ENCODE data around the gene SCD5.

SCD5 gene

DNA sequence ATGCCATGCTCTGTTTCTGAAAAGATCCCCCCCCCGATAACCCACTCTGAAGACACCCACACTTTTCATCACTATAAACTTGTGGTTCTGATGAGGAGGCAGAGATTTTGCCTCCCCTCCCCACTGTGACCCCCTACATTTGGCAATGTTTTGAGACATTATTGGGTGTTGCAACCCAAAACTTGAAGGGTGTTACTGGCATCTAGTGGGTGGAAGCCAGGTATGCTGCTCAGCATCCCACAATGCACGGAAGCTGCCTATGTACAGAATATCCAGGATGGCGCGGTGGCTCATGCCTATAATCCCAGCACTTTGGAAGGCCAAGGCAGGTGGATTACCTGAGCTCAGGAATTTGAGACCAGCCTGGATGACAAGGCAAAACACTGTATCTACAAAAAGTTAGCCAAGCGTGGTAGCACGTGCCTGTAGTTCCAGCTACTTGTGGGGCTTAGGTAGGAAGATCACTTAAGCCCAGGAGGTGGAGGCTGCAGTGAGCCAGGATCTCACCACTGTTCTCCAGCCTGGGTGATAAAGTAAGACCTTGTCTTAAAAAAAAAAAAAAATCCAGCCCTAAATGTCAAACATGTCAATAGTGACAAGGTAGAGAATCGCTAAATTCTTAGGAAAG lies 87.3 kb downstream of the SCD5 start:
- DNase-seq (ENCODE audit: insufficient read length) = no peak

DNA sequence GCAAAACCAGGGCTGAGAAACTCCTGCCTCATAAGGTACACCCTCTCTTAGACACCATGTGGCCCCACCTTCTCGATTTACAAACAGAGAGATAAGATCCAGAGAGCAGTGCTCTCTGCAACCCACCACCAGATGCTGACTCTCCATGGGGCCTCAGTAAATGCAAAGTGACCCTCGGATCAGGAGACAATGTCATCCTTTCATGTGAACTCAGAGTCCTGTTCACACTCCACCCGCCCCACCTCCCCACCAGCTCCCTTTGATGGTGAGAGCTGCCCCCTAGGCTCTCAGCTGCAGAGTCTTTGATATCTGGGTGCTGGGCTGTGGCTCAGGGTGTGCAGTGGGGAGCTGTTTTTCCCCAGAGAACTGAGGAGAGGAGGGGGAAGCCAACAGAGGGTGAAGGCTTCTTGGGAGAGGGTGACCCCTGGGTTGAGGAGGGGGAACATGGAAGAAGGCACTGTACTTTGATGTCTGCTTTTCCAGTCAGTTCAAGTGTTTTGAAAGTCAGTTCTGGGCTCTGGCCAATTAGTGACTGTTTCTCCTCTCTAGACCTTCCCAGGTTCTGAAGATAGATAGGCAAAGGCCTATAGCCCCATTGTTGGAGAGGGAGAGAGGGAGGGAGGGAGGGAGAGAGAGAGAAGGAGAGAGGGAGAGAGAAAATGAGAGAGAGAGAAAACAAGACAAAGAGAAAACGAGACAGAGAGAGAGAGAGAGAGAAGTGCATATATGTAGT lies 88.2 kb downstream of the SCD5 start:
- FAIRE-seq (no peak), DNase-seq (ENCODE audit: insufficient read length) (no peak)
- TF ChIP-seq POLR2AphosphoS5 (IDR thresholded peaks at IDR 0.05; ENCODE audit: low read depth, low read length) = no peak

More for the DNA sequence above, 87.3 kb downstream of the SCD5 start:
- no peak for TF ChIP-seq TAF1 (IDR thresholded peaks at IDR 0.05; ENCODE audit: borderline replicate concordance, low read depth, low read length)
- TF ChIP-seq POLR2A (IDR thresholded peaks at IDR 0.05; ENCODE audit: low read depth, low read length) = no peak
- TF ChIP-seq POLR2AphosphoS5 (IDR thresholded peaks at IDR 0.05; ENCODE audit: low read depth, low read length) = no peak
- no peak for FAIRE-seq

DNA sequence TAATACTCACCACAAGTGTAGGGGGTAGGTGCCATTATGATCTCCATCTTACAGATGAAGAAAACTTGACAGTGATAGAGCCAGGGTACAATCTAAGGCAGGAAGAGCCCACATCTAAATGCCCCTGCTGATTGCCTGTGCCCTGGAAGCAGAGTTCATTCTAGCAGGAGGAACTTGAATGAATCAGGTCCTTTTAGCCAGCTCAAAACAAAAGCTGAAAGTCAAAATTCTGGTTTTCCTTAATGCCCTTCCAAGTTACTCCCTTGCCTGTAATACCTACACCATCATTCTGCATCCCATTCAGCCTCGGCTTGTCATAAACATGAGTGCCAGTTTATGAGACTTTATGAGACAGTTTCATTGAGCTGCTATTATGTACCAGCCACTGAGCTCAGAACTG lies 89.6 kb downstream of the SCD5 start:
- DNase-seq (ENCODE audit: insufficient read length) (no peak), FAIRE-seq (no peak)
- TF ChIP-seq POLR2AphosphoS5 (IDR thresholded peaks at IDR 0.05; ENCODE audit: low read depth, low read length) (no peak), POLR2A (IDR thresholded peaks at IDR 0.05; ENCODE audit: low read depth, low read length) (no peak), TAF1 (IDR thresholded peaks at IDR 0.05; ENCODE audit: borderline replicate concordance, low read depth, low read length) (no peak)

DNA sequence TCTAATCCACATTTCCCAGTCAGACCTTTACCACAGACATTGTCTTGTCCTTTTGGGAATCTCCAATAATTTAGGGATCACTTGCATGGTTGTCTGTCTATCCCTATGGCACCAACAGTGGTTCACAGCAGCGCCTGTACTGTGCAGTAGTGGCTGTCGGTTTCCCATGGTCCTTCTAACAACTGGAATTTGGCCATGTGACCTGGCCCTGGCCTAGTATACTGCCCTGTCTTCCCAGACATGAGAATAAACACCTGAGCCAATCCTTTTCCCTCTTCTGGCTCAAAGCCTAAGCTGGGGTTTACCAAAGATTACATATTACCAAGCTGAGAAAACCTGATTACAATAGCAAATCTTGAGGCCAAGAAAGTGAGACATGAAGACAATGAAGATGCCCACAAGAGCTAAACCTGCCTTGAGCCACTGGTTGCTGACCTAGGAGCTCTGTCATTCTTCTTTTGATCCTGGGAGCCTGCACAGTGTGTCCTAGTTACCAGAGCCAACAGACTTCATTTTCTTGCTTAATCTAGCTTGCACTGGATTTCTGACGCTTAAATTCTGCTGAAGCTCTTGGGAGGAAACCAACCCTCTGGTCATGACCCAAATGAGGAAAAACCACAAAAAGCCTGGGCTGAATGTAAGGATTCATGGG lies 92.1 kb downstream of the SCD5 start:
- no peak for TF ChIP-seq POLR2AphosphoS5 (IDR thresholded peaks at IDR 0.05; ENCODE audit: low read depth, low read length)
- no peak for TF ChIP-seq POLR2A (IDR thresholded peaks at IDR 0.05; ENCODE audit: low read depth, low read length)
- no peak for TF ChIP-seq TAF1 (IDR thresholded peaks at IDR 0.05; ENCODE audit: borderline replicate concordance, low read depth, low read length)
- no peak for FAIRE-seq
- no peak for DNase-seq (ENCODE audit: insufficient read length)

DNA sequence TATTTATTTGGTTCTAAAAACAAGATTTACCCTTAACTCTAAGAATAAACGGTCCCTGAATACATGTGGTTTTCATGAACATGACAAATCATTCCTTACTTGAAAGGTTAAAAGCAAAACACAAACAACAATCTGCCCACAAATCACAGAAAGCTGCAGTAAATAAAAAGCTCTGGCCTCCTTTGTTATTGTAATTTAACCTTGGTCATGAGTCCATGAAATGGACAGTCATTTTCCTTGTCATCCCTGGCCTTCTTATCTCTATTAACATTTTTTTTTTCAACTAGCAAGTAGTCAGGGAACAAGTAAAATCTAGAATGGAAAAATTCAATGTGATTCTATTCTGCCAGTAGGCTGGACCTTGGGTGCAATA lies 92.7 kb downstream of the SCD5 start:
- TF ChIP-seq POLR2AphosphoS5 (IDR thresholded peaks at IDR 0.05; ENCODE audit: low read depth, low read length) = no peak
- no peak for TF ChIP-seq TAF1 (IDR thresholded peaks at IDR 0.05; ENCODE audit: borderline replicate concordance, low read depth, low read length)
- no peak for TF ChIP-seq POLR2A (IDR thresholded peaks at IDR 0.05; ENCODE audit: low read depth, low read length)
- FAIRE-seq = no peak
- DNase-seq (ENCODE audit: insufficient read length) = no peak

DNA sequence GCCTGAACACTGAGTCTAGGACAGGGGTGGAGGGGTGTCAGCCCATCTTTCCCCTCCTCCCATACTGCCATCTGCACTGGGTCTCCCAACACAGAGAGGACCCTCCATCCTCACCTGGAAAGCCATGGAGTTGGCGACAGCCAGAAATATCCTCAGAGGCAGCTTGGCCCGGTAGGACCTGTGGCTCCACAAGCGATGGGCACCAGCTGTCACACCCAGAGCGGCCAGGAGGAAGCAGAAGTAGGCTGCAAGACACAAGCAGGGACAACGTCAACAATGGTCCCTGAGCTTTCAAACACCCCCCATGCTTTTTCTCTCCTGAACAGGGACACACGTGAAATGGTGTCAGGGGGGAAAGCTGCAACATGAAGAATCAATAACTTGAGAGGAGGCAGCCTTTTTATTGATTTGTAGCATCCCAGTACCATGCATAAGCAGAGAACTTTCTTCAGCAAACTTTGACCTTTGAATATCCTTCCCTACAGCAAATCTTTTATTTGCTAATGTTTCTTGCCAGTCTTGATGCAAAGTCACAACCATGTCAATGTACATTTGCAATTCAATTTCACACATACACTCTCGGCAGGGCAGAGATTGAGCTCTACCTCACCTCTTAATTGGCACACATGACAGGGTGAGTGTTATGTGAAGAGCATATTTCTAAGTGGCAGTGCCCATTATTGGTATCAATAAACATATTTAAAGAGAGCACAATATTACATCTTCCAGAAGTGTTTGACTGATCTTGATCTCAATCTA lies 93.2 kb downstream of the SCD5 start:
- TF ChIP-seq POLR2AphosphoS5 (IDR thresholded peaks at IDR 0.05; ENCODE audit: low read depth, low read length) (no peak), POLR2A (IDR thresholded peaks at IDR 0.05; ENCODE audit: low read depth, low read length) (no peak), TAF1 (IDR thresholded peaks at IDR 0.05; ENCODE audit: borderline replicate concordance, low read depth, low read length) (no peak)
- FAIRE-seq (no peak), DNase-seq (ENCODE audit: insufficient read length) (no peak)

DNA sequence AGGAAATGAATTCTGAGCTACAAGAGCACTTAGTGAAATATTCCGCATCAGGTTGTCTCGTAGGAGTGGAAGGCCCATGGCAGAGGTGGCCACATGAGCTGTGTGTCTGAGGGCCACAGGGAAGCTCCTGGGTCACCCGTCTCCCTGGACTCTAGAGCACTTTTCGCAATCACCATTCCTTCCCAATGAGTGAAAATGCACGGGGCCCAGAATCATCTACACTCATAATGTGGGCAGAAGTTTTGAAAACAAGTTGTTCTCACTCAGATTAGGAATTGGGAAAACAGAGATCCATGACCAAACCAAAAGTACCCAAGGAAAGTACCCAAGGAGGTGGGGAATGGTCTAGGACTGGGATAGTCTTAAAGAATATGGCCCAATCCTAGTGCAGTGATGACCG lies 94.4 kb downstream of the SCD5 start:
- TF ChIP-seq POLR2AphosphoS5 (IDR thresholded peaks at IDR 0.05; ENCODE audit: low read depth, low read length) (no peak), POLR2A (IDR thresholded peaks at IDR 0.05; ENCODE audit: low read depth, low read length) (no peak), TAF1 (IDR thresholded peaks at IDR 0.05; ENCODE audit: borderline replicate concordance, low read depth, low read length) (no peak)
- FAIRE-seq (no peak), DNase-seq (ENCODE audit: insufficient read length) (no peak)

DNA sequence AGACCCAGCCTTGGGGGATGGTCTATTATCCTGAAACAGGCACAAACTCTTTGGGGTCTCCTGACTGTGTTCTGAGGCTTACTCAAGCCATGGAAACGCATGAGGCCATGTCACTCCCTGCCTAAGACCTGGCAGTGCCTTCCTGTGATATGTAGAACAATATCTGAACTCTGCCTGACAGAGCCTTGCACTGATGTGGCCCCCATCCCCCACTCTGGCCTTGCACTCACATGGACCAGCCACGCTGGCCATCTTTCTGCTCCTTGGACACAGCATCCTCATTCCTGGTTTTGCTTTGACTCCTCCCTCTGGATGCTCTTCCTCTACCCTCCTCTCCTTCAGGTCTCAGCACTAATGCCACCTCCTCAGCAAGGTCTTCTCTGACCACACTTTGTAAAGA lies 100.2 kb downstream of the SCD5 start:
- TF ChIP-seq TAF1 (IDR thresholded peaks at IDR 0.05; ENCODE audit: borderline replicate concordance, low read depth, low read length) (no peak), POLR2A (IDR thresholded peaks at IDR 0.05; ENCODE audit: low read depth, low read length) (no peak), POLR2AphosphoS5 (IDR thresholded peaks at IDR 0.05; ENCODE audit: low read depth, low read length) (no peak)
- DNase-seq (ENCODE audit: insufficient read length) = no peak
- FAIRE-seq = no peak

DNA sequence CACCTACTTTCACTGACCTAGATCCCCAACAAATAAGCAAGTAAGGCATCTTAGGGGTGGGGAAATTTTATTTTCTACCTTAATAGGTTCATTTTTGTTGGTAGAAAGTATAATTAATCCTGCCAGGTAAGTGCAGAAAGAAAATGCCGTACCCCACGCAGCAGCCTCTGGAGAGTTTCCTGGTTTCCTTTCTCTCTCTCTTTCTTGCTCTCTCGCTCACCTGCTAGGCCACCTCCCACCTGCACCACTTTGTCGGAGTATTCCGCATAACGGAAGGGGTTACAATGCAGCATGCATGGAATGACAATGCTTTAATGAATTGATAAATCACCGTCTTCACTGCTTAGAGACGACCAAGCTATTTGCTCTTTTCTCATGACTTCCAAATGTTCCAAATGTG lies 101.0 kb downstream of the SCD5 start:
- TF ChIP-seq POLR2AphosphoS5 (IDR thresholded peaks at IDR 0.05; ENCODE audit: low read depth, low read length) (no peak), TAF1 (IDR thresholded peaks at IDR 0.05; ENCODE audit: borderline replicate concordance, low read depth, low read length) (no peak), POLR2A (IDR thresholded peaks at IDR 0.05; ENCODE audit: low read depth, low read length) (no peak)
- DNase-seq (ENCODE audit: insufficient read length) (no peak), FAIRE-seq (no peak)

DNA sequence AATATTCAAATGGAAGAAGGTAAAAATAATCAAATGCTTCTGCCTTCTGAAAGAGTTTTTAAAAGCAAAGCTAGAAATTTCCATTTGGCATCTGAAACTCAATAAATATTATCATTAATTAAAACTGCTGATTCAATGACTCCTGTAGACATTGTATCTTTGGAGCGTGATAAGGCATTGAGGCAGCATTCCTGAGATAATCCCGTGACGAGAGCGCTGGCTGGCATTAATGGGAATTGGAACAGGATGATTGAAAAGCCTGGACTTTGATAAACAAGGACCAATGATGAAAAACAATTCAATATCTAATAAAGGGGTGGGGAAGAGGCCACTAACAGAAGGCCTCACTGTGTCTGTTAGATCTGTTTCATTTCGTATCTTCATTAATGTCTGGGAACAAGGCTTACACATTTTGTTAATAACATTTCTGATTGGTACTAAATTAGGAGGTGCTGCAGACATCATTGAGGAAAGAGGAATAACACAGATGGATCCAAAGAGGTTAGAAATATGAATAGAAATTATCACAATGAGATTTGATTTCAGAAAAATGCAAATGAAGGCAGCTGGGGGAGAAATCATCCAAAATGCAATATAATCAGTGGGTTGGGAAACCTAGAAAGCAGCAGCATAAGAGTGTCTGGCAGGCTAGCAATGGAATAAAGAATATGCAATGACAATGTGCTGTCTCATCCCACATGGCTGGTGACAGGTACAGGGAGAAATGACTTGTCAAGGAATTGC lies 102.3 kb downstream of the SCD5 start:
- DNase-seq (ENCODE audit: insufficient read length) (no peak), FAIRE-seq (no peak)
- TF ChIP-seq TAF1 (IDR thresholded peaks at IDR 0.05; ENCODE audit: borderline replicate concordance, low read depth, low read length) (no peak), POLR2AphosphoS5 (IDR thresholded peaks at IDR 0.05; ENCODE audit: low read depth, low read length) (no peak), POLR2A (IDR thresholded peaks at IDR 0.05; ENCODE audit: low read depth, low read length) (no peak)

DNA sequence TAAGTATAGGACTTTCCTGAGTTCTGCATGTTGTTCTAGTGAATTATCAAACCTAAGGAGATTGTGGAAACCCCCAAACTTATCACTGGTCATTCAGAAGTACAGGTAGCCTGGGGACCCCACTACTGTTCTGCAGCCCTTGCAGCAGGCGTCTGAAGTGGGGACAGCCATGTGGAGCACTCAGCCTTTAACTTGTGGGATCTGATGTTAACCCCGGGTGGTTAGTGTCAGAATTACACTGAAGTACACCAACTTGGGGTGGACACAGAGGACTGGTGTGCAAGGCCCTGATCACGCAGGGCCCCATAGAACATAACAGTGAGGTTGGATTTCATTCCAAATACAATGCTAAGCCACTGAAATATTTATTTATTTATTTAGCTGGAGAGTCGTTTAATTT lies 103.7 kb downstream of the SCD5 start:
- FAIRE-seq = no peak
- DNase-seq (ENCODE audit: insufficient read length) = no peak
- TF ChIP-seq POLR2A (IDR thresholded peaks at IDR 0.05; ENCODE audit: low read depth, low read length) (no peak), TAF1 (IDR thresholded peaks at IDR 0.05; ENCODE audit: borderline replicate concordance, low read depth, low read length) (no peak), POLR2AphosphoS5 (IDR thresholded peaks at IDR 0.05; ENCODE audit: low read depth, low read length) (no peak)
